Measurements from ENCODE around the gene TNC. TPM values are rescaled to one million over a fixed set of nuclear protein-coding genes. Genes with fewer than 3 reads are reported as not detected.

The TNC gene
- total RNA-seq, 1 donor from 2014 or later: 1.5 TPM

- peaks cover 54% of the 10 kb centered on the region for H3K27me3 Mint-ChIP-seq (ENCODE audit: low read depth)
- no peaks in the 10 kb centered on the region for H3K9me3 Mint-ChIP-seq
- no peaks in the 10 kb centered on the region for H3K36me3 Mint-ChIP-seq (ENCODE audit: low read depth)
- no peaks in the 10 kb centered on the region for H3K4me1 Mint-ChIP-seq (ENCODE audit: low read depth)
- DNase-seq (ENCODE audit: low spot score): no peak
- H3K27ac Mint-ChIP-seq: no peak overlapping the region
- intact Hi-C loops (cut with micrococcal nuclease): no loop called here
- H3K4me3 Mint-ChIP-seq (ENCODE audit: low read depth): no peak overlapping the region
Observed at GRCh38 chr9:115050002-115050490, 67.9 kb downstream of the TNC start.

GRCh38 chr9:115046824-115047223 is 71.1 kb downstream of the TNC start:
- no peak overlapping the region for H3K4me3 Mint-ChIP-seq (ENCODE audit: low read depth)
- intact Hi-C loops (cut with micrococcal nuclease): no loop called here
- peaks cover 22% of the 10 kb centered on the region for H3K4me1 Mint-ChIP-seq (ENCODE audit: low read depth)
- no peak for DNase-seq (ENCODE audit: low spot score)
- H3K27ac Mint-ChIP-seq: no peak overlapping the region
- H3K36me3 Mint-ChIP-seq (ENCODE audit: low read depth): no peaks in the 10 kb centered on the region
- no peaks in the 10 kb centered on the region for H3K9me3 Mint-ChIP-seq
- H3K27me3 Mint-ChIP-seq (ENCODE audit: low read depth): peaks cover 38% of the 10 kb centered on the region

GRCh38 chr9:115046199-115046598 is 71.8 kb downstream of the TNC start:
- Mint-ChIP-seq H3K36me3 (ENCODE audit: low read depth) (no peaks in the 10 kb centered on the region), H3K4me1 (ENCODE audit: low read depth) (peaks cover 27% of the 10 kb centered on the region), H3K27me3 (ENCODE audit: low read depth) (peaks cover 35% of the 10 kb centered on the region), H3K4me3 (ENCODE audit: low read depth) (no peak overlapping the region), H3K27ac (no peak overlapping the region), H3K9me3 (no peaks in the 10 kb centered on the region)
- DNase-seq (ENCODE audit: low spot score): no peak
- intact Hi-C loops (cut with micrococcal nuclease): no loop called here

- H3K9me3 Mint-ChIP-seq: no peaks in the 10 kb centered on the region
- H3K4me3 Mint-ChIP-seq (ENCODE audit: low read depth): no peak overlapping the region
- intact Hi-C loops (cut with micrococcal nuclease): loop anchor here (5.0 kb wide), 1 partner anchor 36 kb away; no protein-coding TSS in a partner anchor
- peaks cover 21% of the 10 kb centered on the region for H3K27me3 Mint-ChIP-seq (ENCODE audit: low read depth)
- H3K36me3 Mint-ChIP-seq (ENCODE audit: low read depth): no peaks in the 10 kb centered on the region
- no peak for DNase-seq (ENCODE audit: low spot score)
- H3K4me1 Mint-ChIP-seq (ENCODE audit: low read depth): peaks cover 36% of the 10 kb centered on the region
- H3K27ac Mint-ChIP-seq: peak overlapping the region; percentile 36
Observed at GRCh38 chr9:115043632-115044031, 74.3 kb downstream of the TNC start.

- Mint-ChIP-seq H3K27ac (peak overlapping the region; percentile 24), H3K27me3 (ENCODE audit: low read depth) (peaks cover 19% of the 10 kb centered on the region), H3K9me3 (no peaks in the 10 kb centered on the region), H3K4me3 (ENCODE audit: low read depth) (no peak overlapping the region), H3K4me1 (ENCODE audit: low read depth) (peaks cover 36% of the 10 kb centered on the region), H3K36me3 (ENCODE audit: low read depth) (no peaks in the 10 kb centered on the region)
- intact Hi-C loops (cut with micrococcal nuclease): loop anchor here (5.0 kb wide), 1 partner anchor 36 kb away; no protein-coding TSS in a partner anchor
- no peak for DNase-seq (ENCODE audit: low spot score)
Observed at GRCh38 chr9:115042781-115043509, 75.0 kb downstream of the TNC start.

- Mint-ChIP-seq H3K27me3 (ENCODE audit: low read depth) (peaks cover 4% of the 10 kb centered on the region), H3K4me1 (ENCODE audit: low read depth) (peaks cover 61% of the 10 kb centered on the region), H3K9me3 (no peaks in the 10 kb centered on the region), H3K4me3 (ENCODE audit: low read depth) (no peak overlapping the region), H3K27ac (no peak overlapping the region), H3K36me3 (ENCODE audit: low read depth) (peaks cover 3% of the 10 kb centered on the region)
- DNase-seq (ENCODE audit: low spot score): no peak
- intact Hi-C loops (cut with micrococcal nuclease): loop anchor here (5.0 kb wide), 1 partner anchor 32 kb away; no protein-coding TSS in a partner anchor
Observed at GRCh38 chr9:115039516-115040120, 78.3 kb downstream of the TNC start.

GRCh38 chr9:115038178-115038577 is 79.8 kb downstream of the TNC start:
- Mint-ChIP-seq H3K27me3 (ENCODE audit: low read depth) (peaks cover 6% of the 10 kb centered on the region), H3K36me3 (ENCODE audit: low read depth) (peaks cover 3% of the 10 kb centered on the region), H3K27ac (no peak overlapping the region), H3K4me1 (ENCODE audit: low read depth) (peaks cover 62% of the 10 kb centered on the region), H3K4me3 (ENCODE audit: low read depth) (no peak overlapping the region), H3K9me3 (no peaks in the 10 kb centered on the region)
- DNase-seq (ENCODE audit: low spot score): no peak
- intact Hi-C loops (cut with micrococcal nuclease): no loop called here

GRCh38 chr9:115036691-115037090 is 81.3 kb downstream of the TNC start:
- DNase-seq (ENCODE audit: low spot score): no peak
- Mint-ChIP-seq H3K27ac (peak overlapping the region; percentile 89), H3K4me1 (ENCODE audit: low read depth) (peaks cover 49% of the 10 kb centered on the region), H3K4me3 (ENCODE audit: low read depth) (no peak overlapping the region), H3K9me3 (no peaks in the 10 kb centered on the region), H3K27me3 (ENCODE audit: low read depth) (peaks cover 6% of the 10 kb centered on the region), H3K36me3 (ENCODE audit: low read depth) (peaks cover 3% of the 10 kb centered on the region)
- intact Hi-C loops (cut with micrococcal nuclease): loop anchor here (1.0 to 2.0 kb wide), 4 partner anchors 48 to 345 kb away; no protein-coding TSS in a partner anchor

GRCh38 chr9:115035841-115036612 is 81.9 kb downstream of the TNC start:
- DNase-seq (ENCODE audit: low spot score): peak; percentile 14
- H3K4me3 Mint-ChIP-seq (ENCODE audit: low read depth): peak overlapping the region; percentile 41
- peaks cover 3% of the 10 kb centered on the region for H3K36me3 Mint-ChIP-seq (ENCODE audit: low read depth)

GRCh38 chr9:115034801-115035200 is 83.2 kb downstream of the TNC start:
- DNase-seq (ENCODE audit: low spot score): no peak
- peaks cover 3% of the 10 kb centered on the region for H3K36me3 Mint-ChIP-seq (ENCODE audit: low read depth)
- H3K27ac Mint-ChIP-seq: peak overlapping the region; percentile 56
- intact Hi-C loops (cut with micrococcal nuclease): no loop called here
- no peak overlapping the region for H3K4me3 Mint-ChIP-seq (ENCODE audit: low read depth)
- H3K4me1 Mint-ChIP-seq (ENCODE audit: low read depth): peaks cover 40% of the 10 kb centered on the region
- no peaks in the 10 kb centered on the region for H3K9me3 Mint-ChIP-seq
- H3K27me3 Mint-ChIP-seq (ENCODE audit: low read depth): peaks cover 8% of the 10 kb centered on the region

More at GRCh38 chr9:115035841-115036612, 81.9 kb downstream of the TNC start:
- Mint-ChIP-seq H3K4me1 (ENCODE audit: low read depth) (peaks cover 45% of the 10 kb centered on the region), H3K27me3 (ENCODE audit: low read depth) (peaks cover 8% of the 10 kb centered on the region), H3K9me3 (no peaks in the 10 kb centered on the region), H3K27ac (peak overlapping the region; percentile 89)
- intact Hi-C loops (cut with micrococcal nuclease): loop anchor here (1.0 to 2.0 kb wide), 4 partner anchors 47 to 345 kb away; no protein-coding TSS in a partner anchor

- Mint-ChIP-seq H3K9me3 (no peaks in the 10 kb centered on the region), H3K4me1 (ENCODE audit: low read depth) (peaks cover 44% of the 10 kb centered on the region), H3K4me3 (ENCODE audit: low read depth) (no peak overlapping the region), H3K36me3 (ENCODE audit: low read depth) (peaks cover 3% of the 10 kb centered on the region), H3K27ac (no peak overlapping the region), H3K27me3 (ENCODE audit: low read depth) (peaks cover 8% of the 10 kb centered on the region)
- no peak for DNase-seq (ENCODE audit: low spot score)
- intact Hi-C loops (cut with micrococcal nuclease): no loop called here
Observed at GRCh38 chr9:115033800-115034199, 84.2 kb downstream of the TNC start.

- peaks cover 10% of the 10 kb centered on the region for H3K27me3 Mint-ChIP-seq (ENCODE audit: low read depth)
- DNase-seq (ENCODE audit: low spot score): no peak
- no peak overlapping the region for H3K4me3 Mint-ChIP-seq (ENCODE audit: low read depth)
- no peaks in the 10 kb centered on the region for H3K9me3 Mint-ChIP-seq
- peaks cover 47% of the 10 kb centered on the region for H3K4me1 Mint-ChIP-seq (ENCODE audit: low read depth)
- H3K27ac Mint-ChIP-seq: no peak overlapping the region
- intact Hi-C loops (cut with micrococcal nuclease): no loop called here
- peaks cover 3% of the 10 kb centered on the region for H3K36me3 Mint-ChIP-seq (ENCODE audit: low read depth)
Observed at GRCh38 chr9:115032296-115032695, 85.7 kb downstream of the TNC start.

Data from activated T-helper 2 cell treated with anti-CD3 and anti-CD28 coated beads, Interferon-gamma antibody, Interleukin-2, Interleukin-4, amounts not matched to agents 10 μg/mL and 5 μg/mL and 100 μg/mL, durations not matched to agents 14 hours and 24 hours and 36 hours (primary cell).